Stimulated activated memory B cell treated with anti-CD40 and anti-IgM and Interleukin-4, amounts not matched to agents 10 μg/mL and 1 μg/mL and 100 μg/mL, for 72 hours (primary cell): ENCODE data around the gene PPP3R1.

Source experiments
- ATAC-seq: fragments of 150-1000 bp; cut with Tn5 transposase; 2 replicates; pipeline ENCODE4 v1.10.0; 2021
- H3K27ac Mint-ChIP-seq: one replicate; pipeline ENCODE4 v1.8.0; 2022; ENCODE audit warnings: mild to moderate bottlenecking, mixed read lengths
- H3K27me3 Mint-ChIP-seq: one replicate; pipeline ENCODE4 v1.8.0; 2022; ENCODE audit warnings: mixed read lengths
- H3K36me3 Mint-ChIP-seq: one replicate; pipeline ENCODE4 v1.8.0; 2022; ENCODE audit warnings: mixed read lengths
- H3K4me1 Mint-ChIP-seq: one replicate; pipeline ENCODE4 v1.8.0; 2022; ENCODE audit warnings: mixed read lengths
- H3K4me3 Mint-ChIP-seq: one replicate; pipeline ENCODE4 v1.8.0; 2022; ENCODE audit warnings: mild to moderate bottlenecking, moderate library complexity, mixed read lengths
- H3K9me3 Mint-ChIP-seq: one replicate; pipeline ENCODE4 v1.8.0; 2022; ENCODE audit warnings: mixed read lengths

Gene PPP3R1

GRCh38 chr2:68252400-68253218, at the start of gene PPP3R1:
TSS of gene PPP3R1 (minus strand) at chr2:68252532. CDS start at chr2:68252127, 405 bp downstream.
- Mint-ChIP-seq H3K27me3 (no peaks in the 10 kb centered on the region), H3K27ac (peak within 1 kb of the TSS; percentile 94), H3K36me3 (peaks cover 5% of the 10 kb centered on the region), H3K9me3 (no peaks in the 10 kb centered on the region), H3K4me3 (peak within 1 kb of the TSS; percentile 91), H3K4me1 (peaks cover 35% of the 10 kb centered on the region)
- ATAC-seq, result peak; percentile 96

GRCh38 chr2:68295516-68295915, 43.2 kb upstream of the PPP3R1 start:
- ATAC-seq, result peak; percentile 67
- H3K4me3 Mint-ChIP-seq, result no peak overlapping the region
- no peaks in the 10 kb centered on the region for H3K27me3 Mint-ChIP-seq
- no peak overlapping the region for H3K27ac Mint-ChIP-seq
- no peaks in the 10 kb centered on the region for H3K36me3 Mint-ChIP-seq
- no peaks in the 10 kb centered on the region for H3K9me3 Mint-ChIP-seq
- peaks cover 13% of the 10 kb centered on the region for H3K4me1 Mint-ChIP-seq

- Mint-ChIP-seq H3K27ac (no peak overlapping the region), H3K36me3 (no peaks in the 10 kb centered on the region), H3K4me3 (no peak overlapping the region), H3K4me1 (peaks cover 13% of the 10 kb centered on the region), H3K27me3 (no peaks in the 10 kb centered on the region), H3K9me3 (no peaks in the 10 kb centered on the region)
- no peak for ATAC-seq
Measured at GRCh38 chr2:68294913-68295312, 42.6 kb upstream of the PPP3R1 start.

DNA sequence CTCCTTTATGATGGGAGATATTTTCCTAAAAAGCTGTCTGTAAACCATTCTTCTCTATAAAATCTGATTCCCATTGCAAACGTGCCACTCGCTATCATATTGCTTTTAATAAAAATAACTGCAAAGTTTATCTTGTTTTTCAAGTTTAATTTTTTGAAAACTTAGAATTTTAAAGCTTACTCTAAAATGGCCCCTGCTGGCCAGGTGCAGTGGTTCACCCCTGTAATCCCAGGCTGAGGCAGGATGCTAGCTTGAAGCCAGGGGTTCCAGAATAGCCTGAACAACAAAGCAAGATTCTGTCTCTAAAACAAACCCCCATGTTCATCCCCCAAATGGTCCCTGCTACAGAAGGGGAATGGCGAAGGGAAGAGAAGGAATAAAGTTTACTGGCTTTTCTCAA, 41.9 kb upstream of the PPP3R1 start:
- ATAC-seq, result no peak
- no peak overlapping the region for H3K4me3 Mint-ChIP-seq

GRCh38 chr2:68293755-68294154, 41.4 kb upstream of the PPP3R1 start:
- no peak overlapping the region for H3K27ac Mint-ChIP-seq
- H3K4me1 Mint-ChIP-seq, result peaks cover 13% of the 10 kb centered on the region
- H3K9me3 Mint-ChIP-seq, result no peaks in the 10 kb centered on the region
- ATAC-seq, result peak; percentile 53
- no peaks in the 10 kb centered on the region for H3K36me3 Mint-ChIP-seq
- no peaks in the 10 kb centered on the region for H3K27me3 Mint-ChIP-seq
- H3K4me3 Mint-ChIP-seq, result no peak overlapping the region

More for the DNA sequence above, 41.9 kb upstream of the PPP3R1 start:
- no peaks in the 10 kb centered on the region for H3K27me3 Mint-ChIP-seq
- no peaks in the 10 kb centered on the region for H3K36me3 Mint-ChIP-seq
- H3K4me1 Mint-ChIP-seq, result peaks cover 13% of the 10 kb centered on the region
- no peak overlapping the region for H3K27ac Mint-ChIP-seq
- H3K9me3 Mint-ChIP-seq, result no peaks in the 10 kb centered on the region

GRCh38 chr2:68293024-68293423, 40.7 kb upstream of the PPP3R1 start:
- no peaks in the 10 kb centered on the region for H3K9me3 Mint-ChIP-seq
- no peak for ATAC-seq
- peaks cover 17% of the 10 kb centered on the region for H3K4me1 Mint-ChIP-seq
- H3K4me3 Mint-ChIP-seq, result no peak overlapping the region
- no peaks in the 10 kb centered on the region for H3K36me3 Mint-ChIP-seq
- no peaks in the 10 kb centered on the region for H3K27me3 Mint-ChIP-seq
- H3K27ac Mint-ChIP-seq, result no peak overlapping the region

DNA sequence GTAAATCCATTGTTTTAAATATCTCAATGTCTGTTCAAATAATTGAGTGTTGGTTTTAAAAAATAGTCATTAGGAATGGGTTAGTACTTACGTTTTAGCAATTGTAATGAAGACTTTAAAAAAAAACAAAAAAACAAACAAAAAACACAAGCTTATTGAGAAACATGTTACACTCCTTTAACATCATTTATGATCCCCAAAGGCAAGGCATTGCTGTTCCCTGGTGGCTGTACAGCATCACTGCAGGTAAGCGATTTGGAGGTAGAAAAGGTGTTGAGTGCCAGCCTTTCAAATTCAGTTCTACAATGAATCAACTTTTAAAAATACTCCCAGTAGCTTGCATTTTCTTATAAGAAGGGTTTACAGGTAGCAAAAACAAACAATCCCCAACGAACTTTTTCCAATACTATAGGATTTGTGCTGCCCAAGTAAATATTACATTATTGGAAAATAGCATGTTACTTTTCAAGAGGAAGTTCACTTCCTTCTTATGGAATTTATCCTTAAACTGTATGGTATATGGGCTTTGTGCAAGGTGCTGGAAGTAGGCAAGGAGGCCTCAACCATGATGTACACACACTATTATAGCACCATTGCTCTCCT, 39.9 kb upstream of the PPP3R1 start:
- Mint-ChIP-seq H3K27me3 (no peaks in the 10 kb centered on the region), H3K4me1 (peaks cover 21% of the 10 kb centered on the region), H3K9me3 (no peaks in the 10 kb centered on the region), H3K27ac (no peak overlapping the region), H3K36me3 (no peaks in the 10 kb centered on the region), H3K4me3 (no peak overlapping the region)
- ATAC-seq, result no peak

DNA sequence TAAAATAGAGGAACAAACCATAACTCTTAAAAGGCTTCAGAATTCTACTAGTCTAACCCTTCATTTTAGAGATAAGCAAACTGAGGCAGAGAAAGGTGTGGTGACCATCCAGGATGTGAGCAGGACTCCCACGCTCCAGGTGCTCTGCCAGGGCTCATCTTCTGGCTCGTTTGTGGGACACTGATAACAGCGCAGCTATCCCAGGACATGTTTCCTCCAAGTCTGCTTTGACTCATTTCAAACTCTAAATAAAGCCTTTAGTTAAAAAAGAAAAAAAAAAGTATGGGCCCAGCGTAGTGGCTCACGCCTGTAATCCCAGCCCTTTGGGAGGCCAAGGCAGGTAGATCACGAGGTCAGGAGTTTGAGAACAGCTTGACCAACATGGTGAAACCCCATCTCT, 39.0 kb upstream of the PPP3R1 start:
- no peaks in the 10 kb centered on the region for H3K9me3 Mint-ChIP-seq
- no peaks in the 10 kb centered on the region for H3K36me3 Mint-ChIP-seq
- no peaks in the 10 kb centered on the region for H3K27me3 Mint-ChIP-seq
- H3K4me3 Mint-ChIP-seq, result no peak overlapping the region
- no peak for ATAC-seq
- H3K4me1 Mint-ChIP-seq, result peaks cover 21% of the 10 kb centered on the region
- H3K27ac Mint-ChIP-seq, result no peak overlapping the region

- H3K4me3 Mint-ChIP-seq, result no peak overlapping the region
- H3K27me3 Mint-ChIP-seq, result no peaks in the 10 kb centered on the region
- H3K4me1 Mint-ChIP-seq, result peaks cover 21% of the 10 kb centered on the region
- no peaks in the 10 kb centered on the region for H3K36me3 Mint-ChIP-seq
- no peak overlapping the region for H3K27ac Mint-ChIP-seq
- ATAC-seq, result no peak
- H3K9me3 Mint-ChIP-seq, result no peaks in the 10 kb centered on the region
Measured at GRCh38 chr2:68290901-68291300, 38.6 kb upstream of the PPP3R1 start.

GRCh38 chr2:68287580-68288441, 35.5 kb upstream of the PPP3R1 start:
- Mint-ChIP-seq H3K27ac (no peak overlapping the region), H3K27me3 (no peaks in the 10 kb centered on the region), H3K4me1 (peaks cover 8% of the 10 kb centered on the region), H3K4me3 (no peak overlapping the region), H3K9me3 (no peaks in the 10 kb centered on the region), H3K36me3 (no peaks in the 10 kb centered on the region)
- ATAC-seq, result no peak

GRCh38 chr2:68284896-68285295, 32.6 kb upstream of the PPP3R1 start:
- Mint-ChIP-seq H3K27ac (no peak overlapping the region), H3K4me3 (no peak overlapping the region), H3K27me3 (no peaks in the 10 kb centered on the region), H3K36me3 (no peaks in the 10 kb centered on the region), H3K4me1 (peaks cover 8% of the 10 kb centered on the region), H3K9me3 (no peaks in the 10 kb centered on the region)
- no peak for ATAC-seq

- no peak overlapping the region for H3K4me3 Mint-ChIP-seq
- ATAC-seq, result no peak
Measured at GRCh38 chr2:68283419-68283812, 31.1 kb upstream of the PPP3R1 start.

DNA sequence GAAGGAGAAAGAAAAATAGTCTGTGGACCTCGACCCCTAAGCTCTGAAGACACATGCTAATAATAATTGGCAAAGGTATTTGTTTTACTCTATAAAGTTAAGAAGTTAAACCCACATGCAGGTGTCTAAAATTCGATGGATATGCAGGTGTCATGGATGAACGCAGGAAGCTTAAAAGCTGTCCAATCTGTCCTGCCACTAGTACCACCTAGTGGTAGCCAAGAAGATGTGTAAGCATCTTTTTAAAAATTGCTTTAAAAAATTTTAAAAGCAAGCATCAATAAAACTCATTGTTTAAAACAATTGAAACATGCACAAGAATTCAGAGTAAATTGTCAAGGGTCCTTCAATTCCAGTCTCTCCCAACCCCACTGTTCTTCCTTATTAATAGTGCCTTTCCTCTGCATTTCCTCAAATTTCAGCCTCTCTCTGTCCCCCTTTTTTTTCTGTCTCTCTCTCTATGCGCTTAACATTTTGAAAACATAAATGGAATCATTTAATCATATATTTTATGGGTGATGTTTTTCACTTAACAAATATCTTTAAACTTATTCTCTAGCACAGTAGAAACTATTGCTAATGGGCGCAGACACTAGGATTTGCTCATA, 30.6 kb upstream of the PPP3R1 start:
- Mint-ChIP-seq H3K4me1 (peaks cover 3% of the 10 kb centered on the region), H3K4me3 (no peak overlapping the region), H3K27me3 (no peaks in the 10 kb centered on the region), H3K36me3 (no peaks in the 10 kb centered on the region), H3K9me3 (no peaks in the 10 kb centered on the region), H3K27ac (no peak overlapping the region)
- ATAC-seq, result no peak

More at GRCh38 chr2:68283419-68283812, 31.1 kb upstream of the PPP3R1 start:
- peaks cover 8% of the 10 kb centered on the region for H3K4me1 Mint-ChIP-seq
- H3K27me3 Mint-ChIP-seq, result no peaks in the 10 kb centered on the region
- no peaks in the 10 kb centered on the region for H3K36me3 Mint-ChIP-seq
- no peak overlapping the region for H3K27ac Mint-ChIP-seq
- no peaks in the 10 kb centered on the region for H3K9me3 Mint-ChIP-seq

- peaks cover 12% of the 10 kb centered on the region for H3K27me3 Mint-ChIP-seq
- no peak overlapping the region for H3K4me3 Mint-ChIP-seq
- no peak for ATAC-seq
- H3K27ac Mint-ChIP-seq, result no peak overlapping the region
- no peaks in the 10 kb centered on the region for H3K9me3 Mint-ChIP-seq
- H3K4me1 Mint-ChIP-seq, result peaks cover 5% of the 10 kb centered on the region
- no peaks in the 10 kb centered on the region for H3K36me3 Mint-ChIP-seq
Measured at GRCh38 chr2:68280796-68281195, 28.5 kb upstream of the PPP3R1 start.

DNA sequence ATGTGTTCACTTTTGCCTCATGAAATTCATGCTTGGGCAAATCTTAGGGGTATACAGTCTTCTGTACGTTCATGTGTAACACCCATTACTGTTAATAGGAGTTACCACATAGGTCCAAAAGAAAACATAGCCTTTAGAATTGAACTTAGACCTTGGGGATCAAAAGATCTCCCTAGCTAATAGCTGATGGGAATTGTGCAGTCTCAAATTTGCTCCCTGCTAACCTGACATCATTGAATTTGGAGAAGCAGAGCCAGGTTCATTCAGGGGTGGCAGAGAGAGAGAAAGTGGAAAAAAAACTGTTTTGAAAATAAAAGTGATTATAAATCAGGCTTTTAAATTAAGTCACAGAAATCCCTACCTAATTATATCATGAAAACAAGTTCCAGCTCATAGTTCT, 28.0 kb upstream of the PPP3R1 start:
- no peaks in the 10 kb centered on the region for H3K9me3 Mint-ChIP-seq
- H3K4me1 Mint-ChIP-seq, result peaks cover 5% of the 10 kb centered on the region
- H3K27ac Mint-ChIP-seq, result no peak overlapping the region
- H3K4me3 Mint-ChIP-seq, result no peak overlapping the region
- no peaks in the 10 kb centered on the region for H3K36me3 Mint-ChIP-seq
- H3K27me3 Mint-ChIP-seq, result peaks cover 12% of the 10 kb centered on the region
- ATAC-seq, result no peak
